ENCODE measurements around the gene TRIM73.
"Not testable (repeated sequence)": the region's sequence is repeated elsewhere in the genome, so short reads cannot be mapped to it uniquely, and the experiment has no call there.

Gene TRIM73

DNA sequence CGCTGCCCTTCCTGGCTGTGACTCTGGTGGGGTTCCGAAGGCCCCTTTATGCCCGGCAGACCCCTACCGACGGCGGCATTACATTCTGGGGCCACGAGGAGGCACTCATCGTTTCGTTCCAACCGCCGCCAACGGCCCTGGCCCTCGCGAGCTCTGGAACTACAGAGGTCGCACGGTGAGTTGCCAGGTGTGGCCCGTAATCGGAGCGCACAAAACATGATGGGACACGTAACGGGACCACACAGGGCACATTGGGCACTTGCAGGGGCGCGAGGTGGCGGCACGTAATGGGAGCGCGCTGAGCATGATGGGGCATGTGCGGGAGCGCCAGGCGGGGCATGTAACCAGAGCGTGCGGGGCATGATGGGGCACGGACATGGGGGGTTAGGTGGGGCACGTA lies at the start of gene TRIM73:
TRIM73 (plus strand) TSS at position 301 of the 400 bp plus-strand sequence. CDS start 3,305 bp downstream, outside the sequence.
- DNase-seq (ENCODE audit: low spot score): not testable (repeated sequence)

DNA sequence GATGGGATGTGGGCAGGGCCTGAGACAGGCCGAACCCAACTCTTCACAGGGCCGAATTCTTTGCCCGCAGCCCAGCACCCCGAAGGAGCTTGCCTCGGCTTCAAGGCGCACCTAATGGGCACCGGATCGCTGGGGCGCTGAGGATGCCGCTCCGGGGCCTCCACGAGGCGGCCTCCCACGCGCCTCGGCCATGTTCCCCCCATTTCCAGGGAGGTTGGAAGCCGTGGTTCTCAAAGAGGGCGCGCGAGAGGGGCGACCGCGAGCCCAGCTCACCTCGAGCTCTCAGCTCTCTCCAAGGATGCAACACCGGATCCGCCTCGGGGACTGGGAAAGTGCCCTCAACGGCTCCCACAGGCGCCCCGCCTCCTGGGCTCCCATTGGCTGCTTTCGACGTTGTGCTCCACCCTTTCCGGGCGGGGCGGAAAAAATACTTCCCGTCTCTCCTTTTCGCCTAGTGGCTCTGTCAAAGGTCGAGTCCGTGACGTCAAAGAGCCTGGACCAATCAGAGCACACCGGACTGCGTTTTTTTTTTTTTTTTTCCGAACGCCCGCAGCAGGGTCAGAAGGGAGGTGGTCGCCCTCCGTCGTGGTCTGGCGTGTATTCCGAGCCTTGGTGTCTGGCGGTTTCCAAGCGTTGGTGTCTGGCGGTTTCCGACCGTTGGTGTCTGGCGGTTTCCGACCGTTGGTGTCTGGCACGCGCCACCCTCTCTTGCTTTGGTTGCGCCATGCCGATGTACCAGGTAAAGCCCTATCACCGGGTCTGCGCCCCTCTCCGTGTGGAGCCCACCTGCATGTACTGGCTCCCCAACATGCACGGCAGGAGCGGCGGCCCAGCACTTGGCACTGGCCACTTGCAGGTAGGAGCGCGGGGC lies 36.5 kb upstream of the TRIM73 start:
- not testable (repeated sequence) for DNase-seq (ENCODE audit: low spot score)

DNA sequence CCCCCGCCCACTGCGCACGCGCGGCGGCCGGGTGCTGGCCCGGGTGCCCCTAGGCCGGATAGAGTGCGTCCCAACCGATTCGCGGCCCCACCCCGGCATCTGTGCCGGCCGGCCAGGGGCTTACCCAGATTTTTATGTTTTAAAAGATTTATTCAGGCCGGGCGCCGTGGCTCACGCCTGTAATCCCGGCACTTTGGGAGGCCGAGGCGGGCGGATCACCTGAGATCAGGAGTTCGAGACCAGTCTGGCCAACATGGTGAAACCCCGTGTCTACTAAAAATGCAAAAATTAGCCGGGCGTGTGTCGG lies 35.9 kb upstream of the TRIM73 start:
- not testable (repeated sequence) for DNase-seq (ENCODE audit: low spot score)

DNA sequence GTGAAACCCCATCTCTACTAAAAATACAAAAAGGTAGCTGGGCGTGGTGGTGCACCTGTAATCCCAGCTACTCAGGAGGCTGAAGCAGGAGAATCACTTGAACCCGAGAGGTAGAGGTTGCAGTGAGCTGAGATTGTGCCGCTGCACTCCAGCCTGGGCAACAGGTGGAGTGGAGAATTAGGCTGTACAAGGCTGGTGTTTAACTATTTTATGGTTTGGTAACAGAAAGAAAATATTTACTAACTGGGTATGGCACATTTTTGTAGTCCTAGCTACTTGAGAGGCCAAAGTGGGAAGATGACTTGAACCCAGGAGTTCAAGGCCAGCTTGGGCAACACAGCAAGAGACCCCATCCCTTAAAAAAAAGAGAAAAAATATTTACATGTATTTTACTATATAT lies 31.4 kb upstream of the TRIM73 start:
- DNase-seq (ENCODE audit: low spot score): not testable (repeated sequence)

- DNase-seq (ENCODE audit: low spot score): not testable (repeated sequence)
Measured at GRCh38 chr7:75366643-75367042, 28.8 kb upstream of the TRIM73 start.

DNA sequence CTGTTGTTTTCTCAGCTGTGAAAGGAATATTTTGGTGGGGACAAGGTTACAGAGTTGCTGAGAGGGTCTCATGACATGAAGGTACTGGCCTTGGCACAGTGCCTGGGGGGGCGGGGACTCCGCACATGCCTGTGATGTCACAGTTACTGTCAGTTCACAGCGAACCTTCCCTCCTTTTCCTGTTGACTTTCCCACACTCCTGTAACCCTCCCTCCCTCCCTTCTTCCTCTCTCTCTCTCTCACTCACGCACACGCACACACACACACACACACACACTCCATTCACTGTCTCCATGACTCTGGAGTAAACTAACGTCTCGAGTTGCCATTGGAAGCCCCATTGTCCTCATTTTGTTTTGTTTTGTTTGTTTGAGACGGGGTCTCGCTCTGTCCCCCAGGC lies 28.1 kb upstream of the TRIM73 start:
- DNase-seq (ENCODE audit: low spot score): not testable (repeated sequence)

DNA sequence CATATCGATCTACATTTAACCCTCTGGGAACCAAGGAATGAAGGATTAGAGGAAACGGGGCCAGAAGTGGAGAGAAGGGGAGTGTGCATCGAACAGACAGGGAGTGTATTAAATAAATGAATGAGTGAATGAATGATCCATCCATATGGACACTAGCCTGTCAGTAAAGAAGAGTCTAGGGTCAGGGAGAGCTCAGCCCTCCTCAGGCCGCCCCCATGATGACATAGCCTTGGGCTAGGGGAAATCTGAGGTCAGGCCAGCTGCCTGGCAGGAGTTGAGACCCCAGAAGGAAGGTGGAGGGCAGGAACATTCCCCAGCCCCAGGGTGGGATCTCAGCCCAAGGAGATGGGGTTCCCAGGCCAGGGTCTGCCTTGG lies 21.3 kb upstream of the TRIM73 start:
- not testable (repeated sequence) for DNase-seq (ENCODE audit: low spot score)

GRCh38 chr7:75374519-75375317 lies 20.7 kb upstream of the TRIM73 start:
- DNase-seq (ENCODE audit: low spot score): not testable (repeated sequence)

GRCh38 chr7:75393194-75393593 lies 2.2 kb upstream of the TRIM73 start:
- not testable (repeated sequence) for DNase-seq (ENCODE audit: low spot score)

DNA sequence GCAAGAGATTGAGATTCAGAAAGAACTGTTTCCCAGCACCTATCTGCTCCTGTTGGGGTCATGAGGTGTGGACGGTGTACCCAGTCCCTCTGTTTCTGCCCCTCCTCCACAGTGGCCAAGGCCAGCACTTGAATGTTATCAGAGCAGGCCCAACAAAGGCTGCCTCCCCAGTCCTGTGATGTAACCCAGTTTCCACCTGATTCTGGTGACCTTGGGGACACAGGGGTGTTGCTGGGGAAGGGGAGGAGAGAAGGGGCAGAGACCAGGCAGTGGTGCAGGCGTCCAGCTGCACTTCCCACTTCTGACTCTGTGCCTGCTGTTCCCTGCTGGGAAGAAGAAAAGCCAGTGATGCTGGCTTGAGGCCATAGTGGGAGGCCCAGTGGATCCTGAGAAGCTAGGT lies 2.4 kb downstream of the TRIM73 start:
- DNase-seq (ENCODE audit: low spot score): not testable (repeated sequence)

GRCh38 chr7:75398771-75399700 lies 3.6 kb downstream of the TRIM73 start:
- DNase-seq (ENCODE audit: low spot score): not testable (repeated sequence)

GRCh38 chr7:75400575-75400974 lies 5.1 kb downstream of the TRIM73 start:
- not testable (repeated sequence) for DNase-seq (ENCODE audit: low spot score)

DNA sequence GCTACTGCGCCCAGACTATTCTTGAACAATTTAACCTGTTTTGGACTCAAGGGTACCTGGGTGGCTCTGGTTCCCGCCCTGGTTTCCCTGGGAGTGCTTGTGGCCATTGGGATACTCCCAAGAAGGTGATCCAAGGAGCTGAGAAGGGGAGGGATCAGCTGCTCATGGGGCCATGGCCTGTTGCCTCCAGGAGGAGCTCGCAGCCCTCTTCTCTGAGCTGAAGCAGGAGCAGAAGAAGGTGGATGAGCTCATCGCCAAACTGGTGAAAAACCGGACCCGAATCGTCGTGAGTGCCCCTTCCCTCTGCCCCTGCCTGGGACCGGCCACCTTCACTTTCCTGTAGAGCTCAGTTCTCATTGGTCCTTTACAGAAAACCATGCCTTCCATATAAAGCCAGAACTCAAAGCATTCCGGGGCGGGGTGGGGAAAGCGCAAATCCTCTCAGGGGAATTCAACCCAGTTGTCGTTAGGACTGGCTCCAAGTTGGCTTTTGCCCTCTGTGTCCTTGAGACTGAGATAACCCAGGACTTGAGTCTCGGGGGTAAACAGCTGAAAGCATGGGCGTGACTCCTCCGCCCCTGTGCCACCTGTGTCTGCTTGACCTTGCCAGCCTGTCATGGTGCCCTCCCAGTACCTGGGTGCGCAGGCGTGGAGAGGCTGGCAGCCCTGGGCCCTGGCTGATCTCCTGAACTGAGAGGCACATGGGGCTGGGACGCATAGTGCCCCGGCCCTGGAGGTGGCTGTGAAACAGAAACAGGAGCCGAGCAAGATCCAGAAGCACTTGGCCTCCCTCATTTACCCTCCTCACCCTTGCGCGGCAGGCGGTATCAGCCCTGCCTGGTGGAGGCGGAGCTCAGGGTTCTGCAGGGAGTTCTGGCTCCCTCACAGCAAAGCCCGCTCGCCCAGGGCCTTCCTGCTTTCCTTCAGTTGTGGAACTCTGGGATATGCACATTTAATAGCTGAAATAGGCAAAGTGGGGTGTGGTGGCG lies 8.3 kb downstream of the TRIM73 start:
- DNase-seq (ENCODE audit: low spot score): not testable (repeated sequence)

- DNase-seq (ENCODE audit: low spot score): not testable (repeated sequence)
Measured at GRCh38 chr7:75404663-75405062, 9.2 kb downstream of the TRIM73 start.

DNA sequence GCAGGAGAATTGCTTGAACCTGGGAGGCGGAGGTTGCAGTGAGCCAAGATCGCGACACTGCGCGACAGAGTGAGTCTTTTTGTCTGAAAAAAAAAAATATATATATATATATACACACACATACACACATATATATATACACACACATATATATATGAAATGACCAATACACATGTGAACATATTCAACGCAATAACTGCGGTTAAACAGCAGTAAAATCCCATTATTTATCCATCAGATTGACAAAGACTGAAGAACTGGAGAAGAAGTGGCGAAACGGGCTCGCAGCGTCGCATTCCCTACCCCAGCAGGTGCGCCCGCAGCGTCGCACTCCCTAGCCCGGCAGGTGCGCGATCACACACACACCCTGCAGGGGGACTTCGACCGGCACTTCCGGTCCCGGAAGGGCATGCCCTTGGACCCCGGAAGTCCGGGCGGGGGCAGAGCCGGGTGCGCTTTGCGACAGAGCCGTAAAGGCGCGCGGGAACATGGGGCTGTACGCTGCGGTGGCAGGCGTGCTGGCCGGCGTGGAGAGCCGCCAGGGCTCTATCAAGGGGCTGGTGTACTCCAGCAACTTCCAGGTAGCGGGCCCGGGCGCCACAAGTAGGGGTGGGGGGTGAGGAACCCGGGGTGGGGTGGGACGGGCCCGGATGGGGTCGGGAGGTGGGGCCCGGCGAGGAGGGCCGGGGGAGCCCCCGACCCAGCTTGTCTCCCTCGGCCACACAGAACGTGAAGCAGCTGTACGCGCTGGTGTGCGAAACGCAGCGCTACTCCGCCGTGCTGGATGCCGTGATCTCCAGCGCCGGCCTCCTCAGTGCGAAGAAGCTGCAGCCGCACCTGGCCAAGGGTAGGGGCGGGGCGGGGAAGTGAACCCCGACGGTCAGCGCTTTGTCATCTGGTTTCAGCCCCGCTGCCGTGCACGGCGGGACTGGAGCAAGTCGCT lies 14.7 kb downstream of the TRIM73 start:
- not testable (repeated sequence) for DNase-seq (ENCODE audit: low spot score)

DNA sequence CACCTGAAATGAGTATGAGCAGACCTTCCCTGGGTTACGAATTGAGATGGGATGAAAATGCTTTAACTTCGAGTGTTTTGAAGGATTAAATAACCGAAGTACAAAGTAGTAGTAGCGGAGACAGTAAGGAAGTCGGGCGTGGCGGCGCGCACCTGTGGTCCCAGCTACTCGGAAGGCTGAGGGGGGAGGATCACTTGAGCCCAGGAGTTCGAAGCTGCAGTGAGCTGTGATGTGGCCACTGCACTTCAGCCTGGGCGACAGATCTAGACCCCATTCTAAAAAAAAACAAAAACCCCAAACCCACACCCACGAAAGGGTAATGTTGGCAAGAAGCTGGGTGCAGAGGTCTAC lies 15.4 kb downstream of the TRIM73 start:
- DNase-seq (ENCODE audit: low spot score): not testable (repeated sequence)

DNA sequence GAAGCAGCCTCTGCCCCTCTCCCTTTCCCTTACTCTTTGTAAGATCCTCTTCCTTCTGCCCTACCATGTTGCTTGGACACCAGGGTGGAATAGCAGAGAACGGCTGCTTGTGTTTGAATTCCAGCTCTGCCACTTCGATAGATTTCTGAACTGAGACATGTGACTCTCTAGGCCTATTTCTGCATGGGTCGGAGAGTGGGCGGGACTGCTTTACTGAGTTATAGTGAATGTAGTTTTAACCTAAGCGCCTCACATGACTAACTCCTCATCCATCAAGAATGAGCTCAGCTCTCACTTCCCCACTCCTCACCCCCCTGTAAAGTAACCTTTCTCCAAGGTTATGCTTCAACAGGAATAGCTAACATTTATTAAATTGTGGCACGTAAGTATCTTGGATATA lies 18.8 kb downstream of the TRIM73 start:
- not testable (repeated sequence) for DNase-seq (ENCODE audit: low spot score)

DNA sequence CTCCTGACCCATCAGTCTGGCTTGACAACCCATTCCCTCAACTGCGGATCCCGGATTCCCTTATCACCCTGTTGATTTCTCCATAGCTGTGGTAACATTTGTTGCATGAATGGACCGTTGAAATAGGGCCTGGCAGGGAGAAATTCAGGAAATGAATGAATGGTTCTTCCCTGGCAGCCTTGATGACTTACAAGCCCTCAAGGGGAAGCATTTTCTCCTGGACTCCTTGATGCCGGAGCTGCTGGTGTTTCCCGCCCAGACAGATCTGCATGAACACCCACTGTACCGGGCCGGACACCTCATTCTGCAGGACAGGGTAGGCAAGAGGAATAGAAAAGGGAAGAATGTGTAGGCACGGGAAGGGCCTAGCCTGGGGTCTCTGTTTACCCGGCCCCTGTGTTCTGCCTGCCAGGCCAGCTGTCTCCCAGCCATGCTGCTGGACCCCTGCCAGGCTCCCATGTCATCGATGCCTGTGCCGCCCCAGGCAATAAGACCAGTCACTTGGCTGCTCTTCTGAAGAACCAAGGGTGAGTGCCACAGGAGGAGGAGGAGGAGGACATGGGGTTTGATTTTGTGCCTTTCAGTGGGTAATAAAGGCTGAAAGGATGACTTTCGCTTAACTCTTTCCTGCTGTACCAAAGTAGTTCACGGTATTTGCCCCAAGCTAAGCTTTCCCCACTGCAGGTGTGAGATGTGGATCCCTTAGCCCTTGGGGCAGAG lies 19.4 kb downstream of the TRIM73 start:
- DNase-seq (ENCODE audit: low spot score): not testable (repeated sequence)

- DNase-seq (ENCODE audit: low spot score): not testable (repeated sequence)
Measured at GRCh38 chr7:75415428-75415817, 20.0 kb downstream of the TRIM73 start.
